Memory B cell (primary cell): ENCODE data around the gene COL19A1.

Experiments used
- ATAC-seq: fragments of 150-1000 bp; cut with Tn5 transposase; 2 replicates; pipeline ENCODE4 v1.10.0; 2021; ENCODE audit warnings: low read depth, mild to moderate bottlenecking, moderate library complexity
- DNase-seq, 2 donors: peaks; one replicate each; pipeline ENCODE4 v3.0.0; 2022; ENCODE audit warnings: low spot score in 2 of 2
- H3K27ac Mint-ChIP-seq: one replicate; pipeline ENCODE4 v1.8.0; 2022; ENCODE audit warnings: mild to moderate bottlenecking, moderate library complexity, mixed read lengths
- H3K27me3 Mint-ChIP-seq: one replicate; pipeline ENCODE4 v1.8.0; 2022; ENCODE audit warnings: mixed read lengths
- H3K36me3 Mint-ChIP-seq: one replicate; pipeline ENCODE4 v1.8.0; 2022; ENCODE audit warnings: mild to moderate bottlenecking, mixed read lengths
- H3K4me1 Mint-ChIP-seq: one replicate; pipeline ENCODE4 v1.8.0; 2022; ENCODE audit warnings: mixed read lengths
- H3K4me3 Mint-ChIP-seq: one replicate; pipeline ENCODE4 v1.8.0; 2022; ENCODE audit warnings: mild to moderate bottlenecking, moderate library complexity, mixed read lengths
- H3K9me3 Mint-ChIP-seq: one replicate; pipeline ENCODE4 v1.8.0; 2022; ENCODE audit warnings: mixed read lengths

COL19A1 gene

GRCh38 chr6:70045413-70045812 lies 179.1 kb downstream of the COL19A1 start:
- H3K27me3 Mint-ChIP-seq = no peaks in the 10 kb centered on the region
- DNase-seq (no peak), ATAC-seq (no peak)
- no peak overlapping the region for H3K27ac Mint-ChIP-seq
- peaks cover 2% of the 10 kb centered on the region for H3K9me3 Mint-ChIP-seq
- no peaks in the 10 kb centered on the region for H3K4me1 Mint-ChIP-seq
- H3K36me3 Mint-ChIP-seq = peaks cover 22% of the 10 kb centered on the region
- H3K4me3 Mint-ChIP-seq = no peak overlapping the region

DNA sequence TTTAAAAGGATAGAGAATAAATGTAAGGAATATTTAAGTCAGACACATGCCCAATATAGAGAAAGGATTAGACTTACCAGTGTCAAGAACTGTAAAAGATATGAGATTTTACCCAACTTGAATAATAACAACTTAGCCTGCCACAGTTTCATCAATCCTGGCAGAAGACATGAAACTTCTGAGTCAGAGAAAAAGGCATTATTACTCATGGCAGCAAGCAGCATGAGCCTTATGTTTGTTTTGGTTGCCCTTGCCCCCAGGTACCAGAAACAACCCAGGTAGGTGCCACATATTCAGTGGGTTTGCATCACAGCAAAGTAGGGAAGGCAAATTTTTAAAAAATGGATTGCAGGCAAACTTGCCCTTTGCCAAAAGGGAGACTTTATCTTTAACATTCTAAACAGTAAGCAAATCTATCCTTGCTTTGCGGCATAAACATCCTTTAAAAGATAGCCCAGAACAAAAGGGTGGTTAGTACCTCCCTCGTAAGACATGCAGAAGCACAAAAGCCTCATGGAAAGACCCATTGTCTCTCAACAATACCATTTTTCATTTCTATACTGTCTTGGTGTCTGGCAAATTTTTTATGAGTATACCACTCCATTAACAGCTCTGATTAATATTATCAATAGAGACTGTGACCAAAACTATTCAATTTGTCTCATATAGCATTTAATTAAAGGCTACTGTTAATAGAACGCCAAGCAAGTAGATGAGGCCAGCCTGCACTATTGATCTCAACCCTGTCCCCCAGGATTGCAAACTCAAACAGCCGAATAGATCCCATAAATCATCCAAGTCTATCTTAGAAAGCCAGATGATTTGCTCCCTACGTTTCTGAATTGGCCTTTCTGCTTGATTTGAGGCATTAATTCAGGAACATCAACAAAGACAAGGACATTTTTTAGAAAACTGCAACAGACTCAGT lies 185.1 kb downstream of the COL19A1 start:
- H3K4me1 Mint-ChIP-seq = no peaks in the 10 kb centered on the region
- no peak overlapping the region for H3K27ac Mint-ChIP-seq
- no peaks in the 10 kb centered on the region for H3K27me3 Mint-ChIP-seq
- ATAC-seq (no peak), DNase-seq (no peak)
- H3K9me3 Mint-ChIP-seq = no peaks in the 10 kb centered on the region
- peaks cover 8% of the 10 kb centered on the region for H3K36me3 Mint-ChIP-seq
- no peak overlapping the region for H3K4me3 Mint-ChIP-seq

DNA sequence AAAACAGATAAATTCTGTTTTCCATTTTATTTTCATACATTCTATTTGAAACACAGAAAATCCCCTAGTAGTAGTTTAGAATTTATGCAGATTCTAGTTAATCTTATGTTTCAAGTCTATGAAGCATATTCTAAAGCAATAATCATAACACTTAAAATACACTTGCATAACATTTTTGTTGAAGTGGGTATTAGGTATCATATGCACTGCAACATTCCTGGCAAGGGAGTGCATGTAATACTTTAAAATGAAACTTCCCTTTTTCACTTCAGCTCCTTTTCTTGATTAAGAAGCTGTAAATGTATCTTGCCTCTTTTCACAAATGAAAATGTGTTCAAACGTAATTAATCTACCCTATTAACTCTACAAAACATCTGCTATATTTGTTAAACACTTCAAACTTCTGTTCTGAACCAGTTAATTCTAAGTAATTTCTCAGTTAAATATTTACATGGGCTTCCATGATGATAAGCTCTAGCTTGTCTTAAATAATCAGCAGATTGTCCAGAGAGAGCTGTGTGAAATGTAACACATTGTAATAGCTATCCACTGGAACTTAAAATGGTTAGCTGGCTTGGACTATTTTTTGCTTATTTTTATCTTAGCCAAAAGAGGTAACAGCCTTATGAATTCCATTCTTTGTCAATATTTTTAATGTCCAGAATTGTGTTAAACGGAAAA lies 192.8 kb downstream of the COL19A1 start:
- Mint-ChIP-seq H3K4me1 (peaks cover 3% of the 10 kb centered on the region), H3K9me3 (no peaks in the 10 kb centered on the region), H3K27ac (no peak overlapping the region), H3K36me3 (peaks cover 10% of the 10 kb centered on the region), H3K4me3 (no peak overlapping the region), H3K27me3 (no peaks in the 10 kb centered on the region)
- DNase-seq = no peak
- no peak for ATAC-seq

- H3K36me3 Mint-ChIP-seq = peaks cover 9% of the 10 kb centered on the region
- H3K9me3 Mint-ChIP-seq = no peaks in the 10 kb centered on the region
- ATAC-seq (no peak), DNase-seq (no peak)
- H3K4me1 Mint-ChIP-seq = peaks cover 3% of the 10 kb centered on the region
- no peak overlapping the region for H3K4me3 Mint-ChIP-seq
- H3K27me3 Mint-ChIP-seq = no peaks in the 10 kb centered on the region
- no peak overlapping the region for H3K27ac Mint-ChIP-seq
Observed at GRCh38 chr6:70060680-70061079, 194.3 kb downstream of the COL19A1 start.

DNA sequence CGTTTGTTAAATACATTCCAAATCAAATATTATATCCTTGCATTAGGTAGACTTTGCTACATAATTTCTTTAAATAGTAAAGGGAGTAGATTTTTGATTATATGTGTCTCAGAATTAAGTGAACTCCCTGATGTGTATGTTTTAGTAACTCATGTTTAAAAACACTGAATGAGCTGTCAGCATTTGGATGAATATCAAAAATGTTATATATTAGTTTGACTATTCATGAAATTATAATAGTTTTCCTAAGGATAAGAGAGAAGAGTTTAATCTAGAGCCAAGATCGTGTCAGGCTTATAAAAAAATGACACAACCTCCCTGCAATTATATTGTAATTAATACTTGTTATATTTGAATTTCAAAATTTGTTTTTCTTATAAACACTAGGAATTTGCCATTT lies 195.2 kb downstream of the COL19A1 start:
- Mint-ChIP-seq H3K36me3 (peaks cover 3% of the 10 kb centered on the region), H3K27me3 (no peaks in the 10 kb centered on the region), H3K27ac (no peak overlapping the region), H3K4me3 (no peak overlapping the region), H3K4me1 (peaks cover 3% of the 10 kb centered on the region), H3K9me3 (no peaks in the 10 kb centered on the region)
- DNase-seq (no peak), ATAC-seq (no peak)

DNA sequence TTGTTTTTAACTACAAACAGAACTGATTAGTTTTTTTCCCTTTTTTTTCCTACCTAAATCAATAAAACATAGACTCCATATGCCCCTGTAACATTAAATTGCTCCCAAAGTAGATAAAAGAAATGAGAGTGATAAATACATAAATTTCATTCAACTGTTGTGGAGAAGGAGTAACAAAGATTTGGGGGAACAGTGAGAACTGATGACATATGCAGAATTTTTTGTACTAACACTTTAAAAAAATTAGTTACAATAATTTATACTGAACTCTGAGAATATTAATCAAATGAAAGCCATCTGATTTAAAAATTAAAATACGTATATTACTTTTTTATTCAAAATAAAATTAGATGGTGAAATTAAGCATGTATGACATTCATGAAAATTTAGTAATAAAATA lies 195.7 kb downstream of the COL19A1 start:
- H3K27ac Mint-ChIP-seq = no peak overlapping the region
- ATAC-seq (no peak), DNase-seq (no peak)
- peaks cover 3% of the 10 kb centered on the region for H3K4me1 Mint-ChIP-seq
- H3K4me3 Mint-ChIP-seq = no peak overlapping the region
- H3K36me3 Mint-ChIP-seq = peaks cover 4% of the 10 kb centered on the region
- no peaks in the 10 kb centered on the region for H3K9me3 Mint-ChIP-seq
- no peaks in the 10 kb centered on the region for H3K27me3 Mint-ChIP-seq

GRCh38 chr6:70072540-70073179 lies 206.3 kb downstream of the COL19A1 start:
- Mint-ChIP-seq H3K27ac (no peak overlapping the region), H3K4me3 (no peak overlapping the region), H3K27me3 (no peaks in the 10 kb centered on the region), H3K9me3 (no peaks in the 10 kb centered on the region), H3K4me1 (no peaks in the 10 kb centered on the region), H3K36me3 (peaks cover 16% of the 10 kb centered on the region)
- ATAC-seq (no peak), DNase-seq (no peak)

- DNase-seq = no peak
- H3K27me3 Mint-ChIP-seq = no peaks in the 10 kb centered on the region
- ATAC-seq = no peak
- H3K27ac Mint-ChIP-seq = no peak overlapping the region
- no peaks in the 10 kb centered on the region for H3K4me1 Mint-ChIP-seq
- no peak overlapping the region for H3K4me3 Mint-ChIP-seq
- H3K9me3 Mint-ChIP-seq = no peaks in the 10 kb centered on the region
- peaks cover 19% of the 10 kb centered on the region for H3K36me3 Mint-ChIP-seq
Observed at GRCh38 chr6:70073637-70074036, 207.3 kb downstream of the COL19A1 start.

DNA sequence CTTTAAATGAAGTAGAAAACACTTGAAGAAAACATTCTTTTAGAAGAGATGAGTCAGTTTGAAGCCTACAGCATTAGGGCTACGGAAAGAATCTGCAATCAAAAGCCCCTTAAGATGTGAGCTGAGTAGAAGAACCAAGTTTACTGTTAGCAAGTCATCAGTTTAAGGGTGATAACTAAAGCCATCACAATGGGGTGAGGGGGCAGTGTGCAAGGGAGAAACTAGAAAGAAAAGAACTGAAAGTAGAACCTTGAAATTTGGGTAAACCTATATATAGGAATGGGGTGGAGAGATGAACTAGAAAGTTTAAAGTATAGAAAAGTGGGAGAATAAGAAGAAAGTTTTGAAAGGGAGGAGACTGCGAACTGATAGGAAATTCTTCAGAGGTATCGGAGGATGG lies 212.9 kb downstream of the COL19A1 start:
- no peak for ATAC-seq
- no peak for DNase-seq
- H3K9me3 Mint-ChIP-seq = no peaks in the 10 kb centered on the region
- no peaks in the 10 kb centered on the region for H3K27me3 Mint-ChIP-seq
- H3K4me3 Mint-ChIP-seq = no peak overlapping the region
- H3K27ac Mint-ChIP-seq = no peak overlapping the region
- no peaks in the 10 kb centered on the region for H3K4me1 Mint-ChIP-seq
- peaks cover 9% of the 10 kb centered on the region for H3K36me3 Mint-ChIP-seq

GRCh38 chr6:70080443-70081070 lies 214.2 kb downstream of the COL19A1 start:
- peaks cover 9% of the 10 kb centered on the region for H3K36me3 Mint-ChIP-seq
- ATAC-seq (no peak), DNase-seq (no peak)
- no peak overlapping the region for H3K4me3 Mint-ChIP-seq
- no peaks in the 10 kb centered on the region for H3K9me3 Mint-ChIP-seq
- H3K27me3 Mint-ChIP-seq = no peaks in the 10 kb centered on the region
- no peak overlapping the region for H3K27ac Mint-ChIP-seq
- H3K4me1 Mint-ChIP-seq = no peaks in the 10 kb centered on the region

GRCh38 chr6:70082830-70083229 lies 216.5 kb downstream of the COL19A1 start:
- no peak overlapping the region for H3K27ac Mint-ChIP-seq
- H3K4me3 Mint-ChIP-seq = no peak overlapping the region
- no peaks in the 10 kb centered on the region for H3K9me3 Mint-ChIP-seq
- peaks cover 12% of the 10 kb centered on the region for H3K36me3 Mint-ChIP-seq
- H3K4me1 Mint-ChIP-seq = no peaks in the 10 kb centered on the region
- no peak for DNase-seq
- no peak for ATAC-seq
- H3K27me3 Mint-ChIP-seq = no peaks in the 10 kb centered on the region

GRCh38 chr6:70086806-70087205 lies 220.4 kb downstream of the COL19A1 start:
- DNase-seq = no peak

DNA sequence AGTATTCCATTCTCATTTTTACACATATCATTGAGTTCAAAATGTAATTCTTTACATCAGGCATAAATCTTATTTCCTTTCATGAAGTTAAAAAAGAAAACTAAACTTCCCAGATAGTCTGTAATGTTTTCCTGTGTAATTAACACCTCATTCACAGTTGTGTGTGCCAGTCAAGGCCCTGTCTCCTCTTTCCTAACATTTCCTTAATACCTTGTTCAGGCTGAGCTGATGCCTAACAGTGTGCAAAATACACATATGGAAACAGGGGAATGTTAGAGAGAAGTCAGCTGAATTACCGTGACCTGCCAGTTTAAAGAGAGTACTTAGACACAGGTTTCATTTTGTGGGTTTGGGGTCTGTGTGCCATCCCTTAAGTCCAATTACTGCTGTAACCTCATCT lies 227.8 kb downstream of the COL19A1 start:
- Mint-ChIP-seq H3K36me3 (peaks cover 11% of the 10 kb centered on the region), H3K9me3 (no peaks in the 10 kb centered on the region), H3K27me3 (no peaks in the 10 kb centered on the region), H3K4me3 (no peak overlapping the region), H3K4me1 (peaks cover 6% of the 10 kb centered on the region), H3K27ac (peak overlapping the region; percentile 38)
- ATAC-seq (no peak), DNase-seq (no peak)

More at GRCh38 chr6:70086806-70087205, 220.4 kb downstream of the COL19A1 start:
- Mint-ChIP-seq H3K4me1 (no peaks in the 10 kb centered on the region), H3K9me3 (no peaks in the 10 kb centered on the region), H3K4me3 (no peak overlapping the region), H3K36me3 (peaks cover 7% of the 10 kb centered on the region), H3K27me3 (no peaks in the 10 kb centered on the region), H3K27ac (peak overlapping the region; percentile 12)
- ATAC-seq = no peak

GRCh38 chr6:70099732-70100131 lies 233.4 kb downstream of the COL19A1 start:
- H3K27ac Mint-ChIP-seq = no peak overlapping the region
- no peaks in the 10 kb centered on the region for H3K9me3 Mint-ChIP-seq
- ATAC-seq (no peak), DNase-seq (no peak)
- H3K4me3 Mint-ChIP-seq = no peak overlapping the region
- peaks cover 28% of the 10 kb centered on the region for H3K36me3 Mint-ChIP-seq
- H3K4me1 Mint-ChIP-seq = peaks cover 8% of the 10 kb centered on the region
- H3K27me3 Mint-ChIP-seq = no peaks in the 10 kb centered on the region
